Panc1 (cell line): ENCODE measurements around the gene MYH11. TPM values are rescaled to one million over a fixed set of nuclear protein-coding genes. Genes with fewer than 3 reads are reported as not detected.

ENCODE experiments used
- ATAC-seq: fragments of 200-7000 bp; cut with Tn5 transposase; 2 replicates; pipeline ENCODE4 v1.9.1; 2020; ENCODE audit warnings: mild to moderate bottlenecking, moderate library complexity
- BruUV-seq: library from RNA; stranded (reverse); fragments of 400-500 nt; replicated peaks from 2 replicates; lab custom pipeline; 2021; lab: Mats Ljungman, UMichigan
- CTCF ChIA-PET: fragments of 300-600 bp; sonication (Branson Sonifier 250); formaldehyde crosslinking; loops from one replicate; lab custom pipeline; 2022; ENCODE audit warnings: antibody characterized with exemption; lab: Charles Lee
- POLR2A ChIA-PET: fragments of 300-600 bp; sonication (Branson Sonifier 250); formaldehyde crosslinking; loops from one replicate; lab custom pipeline; 2022; ENCODE audit warnings: antibody characterized with exemption; lab: Charles Lee
- DNase-seq: peaks from one replicate; pipeline ENCODE4 v3.0.0-alpha.2; 2010; ENCODE audit warnings: low read depth, low spot score
- H3K27ac ChIP-seq: 2 replicates; pipeline ENCODE4 v1.5.1; 2011; ENCODE audit warnings: mild to moderate bottlenecking, low read length, inconsistent platforms
- H3K27me3 ChIP-seq: fragments of 200-500 bp; sonication (Bioruptor generic); 2 replicates; pipeline ENCODE4 v1.6.0; 2014; ENCODE audit warnings: low read length, inconsistent platforms; ENCODE audit not compliant: control insufficient read depth, insufficient read depth
- H3K36me3 ChIP-seq: fragments of 200-500 bp; sonication (Bioruptor generic); 2 replicates; pipeline ENCODE4 v1.5.1; 2014; ENCODE audit warnings: inconsistent platforms, mild to moderate bottlenecking, low read length, moderate library complexity; ENCODE audit not compliant: control insufficient read depth, insufficient read depth
- H3K4me1 ChIP-seq: 2 replicates; pipeline ENCODE4 v1.5.1; 2011; ENCODE audit warnings: inconsistent platforms, mild to moderate bottlenecking, low read length, moderate library complexity; ENCODE audit not compliant: control insufficient read depth, insufficient read depth
- H3K4me3 ChIP-seq, 2 experiments: 2 replicates each; pipeline ENCODE4 v1.5.1; 2011 to 2012; ENCODE audit warnings: low read depth in 2 of 2, low read length in 2 of 2, mild to moderate bottlenecking in 2 of 2, inconsistent platforms in 1 of 2, moderate library complexity in 1 of 2
- H3K9me3 ChIP-seq: fragments of 200-500 bp; sonication (Bioruptor generic); 2 replicates; pipeline ENCODE4 v1.5.1; 2014; ENCODE audit warnings: low read depth, mild to moderate bottlenecking, inconsistent platforms, low read length, moderate library complexity; ENCODE audit not compliant: control insufficient read depth, insufficient read depth
- POLR2AphosphoS5 ChIP-seq: IDR thresholded peaks from 2 replicates; pipeline ENCODE4 v1.6.1; 2012; ENCODE audit warnings: mild to moderate bottlenecking, low read depth, low read length, moderate library complexity
- SIN3A ChIP-seq: IDR thresholded peaks from 2 replicates; pipeline ENCODE4 v1.6.1; 2012; ENCODE audit warnings: low read depth, mild to moderate bottlenecking, low read length, moderate library complexity, borderline replicate concordance; ENCODE audit not compliant: insufficient read depth
- TCF7L2 ChIP-seq: IDR thresholded peaks from 2 replicates; pipeline ENCODE4 v1.6.1; 2011; ENCODE audit warnings: mild to moderate bottlenecking, low read depth, low read length, inconsistent platforms
- in situ Hi-C: cut with HindIII; loops from 2 replicates; pipeline ENCODE4 v1.10.0; 2016; ENCODE audit warnings: low sequenced_read_pairs, low pct_unique_long_range_greater_than_20kb
- intact Hi-C: fragments of 100-400 bp; cut with micrococcal nuclease; formaldehyde crosslinking; loops from one replicate; pipeline ENCODE4 v1.10.0; 2022; ENCODE audit not compliant: unreplicated experiment
- total RNA-seq: library from RNA; stranded (reverse); gene quantifications from one replicate; pipeline ENCODE4 v1.2.1, GENCODE V29; 2021; ENCODE audit not compliant: unreplicated experiment
- TF ChIP-seq, protein P1 (sequence below): fragments of 450-650 bp; IDR thresholded peaks from 2 replicates; pipeline ENCODE4 v1.5.1; 2017; ENCODE audit warnings: mild to moderate bottlenecking
- TF ChIP-seq, protein P2 (sequence below), 2 experiments: IDR thresholded peaks; 2 replicates each; pipeline ENCODE4 v1.6.1; 2011 to 2012; ENCODE audit warnings: low read depth in 2 of 2, control low read depth in 1 of 2, low read length in 1 of 2, mild to moderate bottlenecking in 1 of 2, moderate library complexity in 1 of 2; ENCODE audit not compliant: insufficient read depth in 1 of 2

The MYH11 gene
- total RNA-seq, 1 experiment from 2014 or later = 0.51 TPM

DNA sequence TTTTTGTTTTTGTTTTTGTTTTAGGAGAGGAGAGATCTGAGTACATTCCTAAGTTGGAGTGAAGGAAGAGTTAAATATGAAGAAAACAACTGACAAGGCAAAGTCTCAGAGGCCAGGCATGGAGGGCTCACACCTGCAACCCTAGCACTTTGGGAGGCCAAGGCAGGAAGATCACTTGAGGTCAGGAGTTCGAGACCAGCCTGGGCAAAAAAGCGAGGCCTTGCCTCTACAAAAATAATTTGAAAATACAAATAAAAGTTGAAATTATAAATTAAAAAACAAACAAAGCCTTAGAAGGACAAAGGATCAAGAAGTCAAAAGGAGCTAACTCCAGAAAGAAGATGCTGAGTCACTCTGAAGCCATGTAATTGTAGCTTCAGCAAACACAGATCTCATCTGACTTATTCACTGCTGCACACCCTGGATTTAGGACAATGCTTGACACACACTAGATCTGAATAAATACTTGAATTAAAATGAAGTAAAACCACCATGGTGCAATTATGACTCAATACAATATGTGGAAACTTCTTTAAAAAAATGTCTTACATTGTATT lies 22.5 kb upstream of the MYH11 start:
- intact Hi-C loops = loop anchor here (10.0 kb wide), 1 partner anchor 115 kb away; no protein-coding TSS in a partner anchor
- ChIA-PET POLR2A (no interaction called here), CTCF (no interaction called here)
- ATAC-seq (no peak), DNase-seq (peak; percentile 51)
- no peaks in the 10 kb centered on the region for H3K27me3 ChIP-seq
- BruUV-seq = no TSS peak
- H3K36me3 ChIP-seq = peaks cover 26% of the 10 kb centered on the region
- TF ChIP-seq SIN3A = no peak
- TF ChIP-seq TCF7L2 = no peak
- TF ChIP-seq, protein P1, sequence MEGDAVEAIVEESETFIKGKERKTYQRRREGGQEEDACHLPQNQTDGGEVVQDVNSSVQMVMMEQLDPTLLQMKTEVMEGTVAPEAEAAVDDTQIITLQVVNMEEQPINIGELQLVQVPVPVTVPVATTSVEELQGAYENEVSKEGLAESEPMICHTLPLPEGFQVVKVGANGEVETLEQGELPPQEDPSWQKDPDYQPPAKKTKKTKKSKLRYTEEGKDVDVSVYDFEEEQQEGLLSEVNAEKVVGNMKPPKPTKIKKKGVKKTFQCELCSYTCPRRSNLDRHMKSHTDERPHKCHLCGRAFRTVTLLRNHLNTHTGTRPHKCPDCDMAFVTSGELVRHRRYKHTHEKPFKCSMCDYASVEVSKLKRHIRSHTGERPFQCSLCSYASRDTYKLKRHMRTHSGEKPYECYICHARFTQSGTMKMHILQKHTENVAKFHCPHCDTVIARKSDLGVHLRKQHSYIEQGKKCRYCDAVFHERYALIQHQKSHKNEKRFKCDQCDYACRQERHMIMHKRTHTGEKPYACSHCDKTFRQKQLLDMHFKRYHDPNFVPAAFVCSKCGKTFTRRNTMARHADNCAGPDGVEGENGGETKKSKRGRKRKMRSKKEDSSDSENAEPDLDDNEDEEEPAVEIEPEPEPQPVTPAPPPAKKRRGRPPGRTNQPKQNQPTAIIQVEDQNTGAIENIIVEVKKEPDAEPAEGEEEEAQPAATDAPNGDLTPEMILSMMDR = no peak
- TF ChIP-seq POLR2AphosphoS5 = no peak
- TF ChIP-seq, protein P2, sequence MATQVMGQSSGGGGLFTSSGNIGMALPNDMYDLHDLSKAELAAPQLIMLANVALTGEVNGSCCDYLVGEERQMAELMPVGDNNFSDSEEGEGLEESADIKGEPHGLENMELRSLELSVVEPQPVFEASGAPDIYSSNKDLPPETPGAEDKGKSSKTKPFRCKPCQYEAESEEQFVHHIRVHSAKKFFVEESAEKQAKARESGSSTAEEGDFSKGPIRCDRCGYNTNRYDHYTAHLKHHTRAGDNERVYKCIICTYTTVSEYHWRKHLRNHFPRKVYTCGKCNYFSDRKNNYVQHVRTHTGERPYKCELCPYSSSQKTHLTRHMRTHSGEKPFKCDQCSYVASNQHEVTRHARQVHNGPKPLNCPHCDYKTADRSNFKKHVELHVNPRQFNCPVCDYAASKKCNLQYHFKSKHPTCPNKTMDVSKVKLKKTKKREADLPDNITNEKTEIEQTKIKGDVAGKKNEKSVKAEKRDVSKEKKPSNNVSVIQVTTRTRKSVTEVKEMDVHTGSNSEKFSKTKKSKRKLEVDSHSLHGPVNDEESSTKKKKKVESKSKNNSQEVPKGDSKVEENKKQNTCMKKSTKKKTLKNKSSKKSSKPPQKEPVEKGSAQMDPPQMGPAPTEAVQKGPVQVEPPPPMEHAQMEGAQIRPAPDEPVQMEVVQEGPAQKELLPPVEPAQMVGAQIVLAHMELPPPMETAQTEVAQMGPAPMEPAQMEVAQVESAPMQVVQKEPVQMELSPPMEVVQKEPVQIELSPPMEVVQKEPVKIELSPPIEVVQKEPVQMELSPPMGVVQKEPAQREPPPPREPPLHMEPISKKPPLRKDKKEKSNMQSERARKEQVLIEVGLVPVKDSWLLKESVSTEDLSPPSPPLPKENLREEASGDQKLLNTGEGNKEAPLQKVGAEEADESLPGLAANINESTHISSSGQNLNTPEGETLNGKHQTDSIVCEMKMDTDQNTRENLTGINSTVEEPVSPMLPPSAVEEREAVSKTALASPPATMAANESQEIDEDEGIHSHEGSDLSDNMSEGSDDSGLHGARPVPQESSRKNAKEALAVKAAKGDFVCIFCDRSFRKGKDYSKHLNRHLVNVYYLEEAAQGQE (IDR thresholded peaks at IDR 0.05; ENCODE audit: insufficient read depth in 1 of 2, low read depth in 2 of 2, low read length in 1 of 2) = no peak
- H3K4me1 ChIP-seq = peaks cover 30% of the 10 kb centered on the region
- no peaks in the 10 kb centered on the region for H3K9me3 ChIP-seq
- in situ Hi-C loops = no loop called here
- H3K27ac ChIP-seq = peak overlapping the region; percentile 54
- H3K4me3 ChIP-seq = no peak overlapping the region

DNA sequence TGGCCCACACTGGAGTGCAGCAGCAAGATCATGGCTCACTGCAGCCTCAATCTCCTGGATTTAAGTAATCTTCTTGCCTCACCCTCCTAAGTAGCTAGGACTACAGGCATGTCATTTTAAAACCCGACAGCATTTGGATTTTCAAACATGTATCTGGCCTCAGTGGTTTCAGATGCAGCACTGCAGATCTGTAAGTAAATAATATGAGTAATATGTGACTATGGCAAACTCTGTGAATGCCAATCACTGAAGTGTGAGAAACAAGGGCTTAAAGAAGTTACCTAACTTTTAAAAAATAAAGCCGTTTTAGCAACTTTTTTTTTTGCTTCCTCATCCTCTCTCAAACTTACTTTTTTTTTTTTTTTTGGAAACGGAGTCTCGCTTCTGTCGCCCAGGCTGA lies 19.7 kb upstream of the MYH11 start:
- in situ Hi-C loops (no loop called here), intact Hi-C loops (loop anchor here (10.0 kb wide), 1 partner anchor 118 kb away; no protein-coding TSS in a partner anchor)
- TF ChIP-seq SIN3A = no peak
- TF ChIP-seq, protein P2 (IDR thresholded peaks at IDR 0.05; ENCODE audit: insufficient read depth in 1 of 2, low read depth in 2 of 2, low read length in 1 of 2) = no peak
- TF ChIP-seq, protein P1 = no peak
- no peak for TF ChIP-seq TCF7L2
- no peak for TF ChIP-seq POLR2AphosphoS5
- Histone ChIP-seq H3K4me3 (no peak overlapping the region), H3K9me3 (no peaks in the 10 kb centered on the region), H3K27me3 (no peaks in the 10 kb centered on the region), H3K4me1 (peaks cover 32% of the 10 kb centered on the region), H3K27ac (no peak overlapping the region), H3K36me3 (peaks cover 21% of the 10 kb centered on the region)
- CTCF ChIA-PET = interaction anchor here (0.7 kb wide), 2 partner anchors 54 to 198 kb away, joined by 3 to 6 read pairs; no protein-coding TSS in a partner anchor
- no TSS peak for BruUV-seq
- POLR2A ChIA-PET = interaction anchor here (0.7 kb wide), 1 partner anchor 69 kb away, joined by 13 read pairs; no protein-coding TSS in a partner anchor
- ATAC-seq (no peak), DNase-seq (no peak)
